Effector memory CD4-positive, alpha-beta T cell (primary cell): ENCODE results near the gene COL5A1.
"Not testable (repeated sequence)": the region's sequence is repeated elsewhere in the genome, so short reads cannot be mapped to it uniquely, and the experiment has no call there.

ENCODE experiments used
- DNase-seq, 3 donors: peaks; one replicate each; pipeline ENCODE4 v3.0.0-alpha.2; 2020
- H3K27ac ChIP-seq: 2 replicates; pipeline ENCODE4 v1.7.0; 2013; ENCODE audit warnings: mild to moderate bottlenecking, low read length, moderate library complexity; ENCODE audit not compliant: insufficient read depth, poor library complexity, severe bottlenecking
- H3K27me3 ChIP-seq: replicated peaks from 2 replicates; pipeline ENCODE4 v1.7.0; 2013; ENCODE audit warnings: mild to moderate bottlenecking, low read length; ENCODE audit not compliant: insufficient read depth, control insufficient read depth, poor library complexity, severe bottlenecking
- H3K36me3 ChIP-seq: 2 replicates; pipeline ENCODE4 v1.7.0; 2013; ENCODE audit warnings: mild to moderate bottlenecking, low read length, moderate library complexity; ENCODE audit not compliant: control insufficient read depth, insufficient read depth
- H3K4me1 ChIP-seq: 2 replicates; pipeline ENCODE4 v1.7.0; 2013; ENCODE audit warnings: low read length, mild to moderate bottlenecking; ENCODE audit not compliant: control insufficient read depth, insufficient read depth, poor library complexity, severe bottlenecking
- H3K4me3 ChIP-seq: 2 replicates; pipeline ENCODE4 v1.7.0; 2013; ENCODE audit warnings: low read length, low read depth, mild to moderate bottlenecking; ENCODE audit not compliant: insufficient read depth, poor library complexity, severe bottlenecking
- H3K9me3 ChIP-seq: 2 replicates; pipeline ENCODE4 v1.7.0; 2013; ENCODE audit warnings: mild to moderate bottlenecking, low read length, moderate library complexity; ENCODE audit not compliant: control insufficient read depth

The COL5A1 gene

GRCh38 chr9:134699343-134699740 lies 57.7 kb downstream of the COL5A1 start:
- no peak for DNase-seq
- Histone ChIP-seq H3K27me3 (no peaks in the 10 kb centered on the region), H3K27ac (no peak overlapping the region), H3K4me3 (no peak overlapping the region), H3K9me3 (no peaks in the 10 kb centered on the region), H3K4me1 (no peaks in the 10 kb centered on the region), H3K36me3 (no peaks in the 10 kb centered on the region)

- H3K4me1 ChIP-seq = no peaks in the 10 kb centered on the region
- H3K27ac ChIP-seq = no peak overlapping the region
- no peaks in the 10 kb centered on the region for H3K9me3 ChIP-seq
- no peak for DNase-seq
- H3K27me3 ChIP-seq = no peaks in the 10 kb centered on the region
- no peak overlapping the region for H3K4me3 ChIP-seq
- no peaks in the 10 kb centered on the region for H3K36me3 ChIP-seq
These were observed 59.2 kb downstream of the COL5A1 start for GRCh38 chr9:134700636-134701350.

GRCh38 chr9:134701581-134702259 lies 60.1 kb downstream of the COL5A1 start:
- H3K36me3 ChIP-seq = no peaks in the 10 kb centered on the region
- no peaks in the 10 kb centered on the region for H3K4me1 ChIP-seq
- H3K9me3 ChIP-seq = no peaks in the 10 kb centered on the region
- H3K4me3 ChIP-seq = no peak overlapping the region
- DNase-seq = no peak
- no peaks in the 10 kb centered on the region for H3K27me3 ChIP-seq
- no peak overlapping the region for H3K27ac ChIP-seq

- no peaks in the 10 kb centered on the region for H3K27me3 ChIP-seq
- no peak for DNase-seq
- H3K9me3 ChIP-seq = no peaks in the 10 kb centered on the region
- no peaks in the 10 kb centered on the region for H3K36me3 ChIP-seq
- no peaks in the 10 kb centered on the region for H3K4me1 ChIP-seq
- H3K27ac ChIP-seq = no peak overlapping the region
- H3K4me3 ChIP-seq = no peak overlapping the region
These were observed 60.7 kb downstream of the COL5A1 start for GRCh38 chr9:134702291-134702690.

GRCh38 chr9:134703730-134704114 lies 62.1 kb downstream of the COL5A1 start:
- H3K36me3 ChIP-seq, H3K27me3 ChIP-seq, H3K4me1 ChIP-seq, H3K4me3 ChIP-seq, H3K9me3 ChIP-seq, H3K27ac ChIP-seq, DNase-seq: not testable (repeated sequence)

- no peak overlapping the region for H3K4me3 ChIP-seq
- H3K36me3 ChIP-seq = no peaks in the 10 kb centered on the region
- DNase-seq = no peak
- no peaks in the 10 kb centered on the region for H3K4me1 ChIP-seq
- H3K27me3 ChIP-seq = no peaks in the 10 kb centered on the region
- H3K9me3 ChIP-seq = no peaks in the 10 kb centered on the region
- no peak overlapping the region for H3K27ac ChIP-seq
These were observed 62.9 kb downstream of the COL5A1 start for GRCh38 chr9:134704498-134704897.

GRCh38 chr9:134705786-134706185 lies 64.2 kb downstream of the COL5A1 start:
- Histone ChIP-seq H3K36me3 (no peaks in the 10 kb centered on the region), H3K4me3 (no peak overlapping the region), H3K9me3 (no peaks in the 10 kb centered on the region), H3K27me3 (no peaks in the 10 kb centered on the region), H3K27ac (no peak overlapping the region), H3K4me1 (no peaks in the 10 kb centered on the region)
- DNase-seq = no peak

GRCh38 chr9:134706522-134706921 lies 64.9 kb downstream of the COL5A1 start:
- no peaks in the 10 kb centered on the region for H3K36me3 ChIP-seq
- H3K9me3 ChIP-seq = no peaks in the 10 kb centered on the region
- H3K4me3 ChIP-seq = no peak overlapping the region
- no peaks in the 10 kb centered on the region for H3K27me3 ChIP-seq
- H3K27ac ChIP-seq = no peak overlapping the region
- DNase-seq = no peak
- H3K4me1 ChIP-seq = no peaks in the 10 kb centered on the region

GRCh38 chr9:134707031-134707680 lies 65.6 kb downstream of the COL5A1 start:
- no peak overlapping the region for H3K4me3 ChIP-seq
- DNase-seq = no peak
- no peaks in the 10 kb centered on the region for H3K9me3 ChIP-seq
- no peak overlapping the region for H3K27ac ChIP-seq
- no peaks in the 10 kb centered on the region for H3K36me3 ChIP-seq
- no peaks in the 10 kb centered on the region for H3K4me1 ChIP-seq
- H3K27me3 ChIP-seq = no peaks in the 10 kb centered on the region
